Ascending aorta (tissue), 2 donors: ENCODE results near the gene CALML3. TPM values are rescaled to one million over a fixed set of nuclear protein-coding genes. Genes with fewer than 3 reads are reported as not detected.

Experiments
- DNase-seq, 2 donors: peaks; one replicate each; pipeline ENCODE4 v3.0.0-alpha.2; 2019; ENCODE audit warnings: low spot score in 2 of 2
- H3K27ac ChIP-seq, 2 donors: fragments of 200-600 bp; sonication (generic); one replicate each; pipeline ENCODE4 v1.5.1; 2016 to 2017; ENCODE audit warnings: mild to moderate bottlenecking in 1 of 2
- H3K27me3 ChIP-seq: fragments of 200-600 bp; sonication (generic); one replicate; pipeline ENCODE4 v1.5.1; 2017
- H3K36me3 ChIP-seq, 2 donors: fragments of 200-600 bp; sonication (generic); one replicate each; pipeline ENCODE4 v1.5.1; 2016
- H3K4me1 ChIP-seq, 2 donors: fragments of 200-600 bp; sonication (generic); one replicate each; pipeline ENCODE4 v1.5.1; 2016 to 2017; ENCODE audit warnings: mild to moderate bottlenecking in 1 of 2
- H3K4me3 ChIP-seq, 2 donors: fragments of 200-600 bp; sonication (generic); one replicate each; pipeline ENCODE4 v1.5.1; 2016 to 2017; ENCODE audit warnings: mild to moderate bottlenecking in 1 of 2
- H3K9me3 ChIP-seq, 2 donors: fragments of 200-600 bp; sonication (generic); one replicate each; pipeline ENCODE4 v1.5.1; 2016
- intact Hi-C: fragments of 100-400 bp; cut with DNase I; formaldehyde crosslinking; loops from one replicate; pipeline ENCODE4 v1.15.1; 2023
- total RNA-seq: library from RNA; depleted of rRNA; stranded (reverse); fragments of >200 nt; gene quantifications from one replicate; pipeline ENCODE4 v1.1.0, GENCODE V29; 2016
- TF ChIP-seq, protein P1 (sequence below), 3 experiments: fragments of 200-600 bp in 2 of 3; fragments of 450-650 bp in 1 of 3; sonication (generic) in 2 of 3; IDR thresholded peaks; one replicate each; pipeline ENCODE4 v1.5.1; 2016 to 2019; ENCODE audit warnings: antibody characterized with exemption in 3 of 3, mild to moderate bottlenecking in 1 of 3, moderate library complexity in 1 of 3

CALML3 gene
- total RNA-seq, 1 donor from 2014 or later, result not detected

DNA sequence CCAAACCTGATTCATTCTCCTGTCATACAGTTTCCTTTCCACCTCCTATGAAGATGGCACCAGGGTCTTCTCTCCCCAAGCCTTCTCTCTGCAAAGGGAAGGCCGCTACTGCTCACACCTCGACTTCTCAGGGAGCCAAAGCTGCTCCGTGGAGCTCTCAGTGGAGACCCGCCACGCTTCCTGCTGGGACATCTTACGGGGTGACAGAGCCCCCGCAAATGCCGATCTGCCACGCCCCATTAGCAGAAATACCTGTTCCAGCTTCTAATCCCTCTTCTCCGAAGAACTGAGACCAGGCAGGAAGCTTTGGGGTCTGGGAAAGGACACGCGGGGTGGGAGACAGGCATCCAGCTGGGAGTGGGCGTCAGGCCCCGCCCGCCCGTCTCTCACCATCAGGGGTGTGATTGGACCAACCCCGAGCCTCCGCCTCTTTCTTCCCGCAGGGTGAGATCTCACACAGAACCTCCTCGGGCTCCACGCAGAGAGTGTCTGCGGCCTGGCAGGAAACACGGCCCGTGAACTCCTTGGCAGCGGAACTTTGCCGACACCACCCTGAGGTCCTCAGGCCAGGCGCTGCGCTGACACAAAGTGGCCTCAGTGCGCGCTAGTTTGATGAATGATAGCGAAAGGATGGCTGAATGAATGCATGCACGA, 13.4 kb upstream of the CALML3 start:
- H3K9me3 ChIP-seq, result no peaks in the 10 kb centered on the region
- no peak overlapping the region for H3K4me3 ChIP-seq
- no peak for DNase-seq
- H3K27me3 ChIP-seq, result no peaks in the 10 kb centered on the region
- TF ChIP-seq, protein P1, sequence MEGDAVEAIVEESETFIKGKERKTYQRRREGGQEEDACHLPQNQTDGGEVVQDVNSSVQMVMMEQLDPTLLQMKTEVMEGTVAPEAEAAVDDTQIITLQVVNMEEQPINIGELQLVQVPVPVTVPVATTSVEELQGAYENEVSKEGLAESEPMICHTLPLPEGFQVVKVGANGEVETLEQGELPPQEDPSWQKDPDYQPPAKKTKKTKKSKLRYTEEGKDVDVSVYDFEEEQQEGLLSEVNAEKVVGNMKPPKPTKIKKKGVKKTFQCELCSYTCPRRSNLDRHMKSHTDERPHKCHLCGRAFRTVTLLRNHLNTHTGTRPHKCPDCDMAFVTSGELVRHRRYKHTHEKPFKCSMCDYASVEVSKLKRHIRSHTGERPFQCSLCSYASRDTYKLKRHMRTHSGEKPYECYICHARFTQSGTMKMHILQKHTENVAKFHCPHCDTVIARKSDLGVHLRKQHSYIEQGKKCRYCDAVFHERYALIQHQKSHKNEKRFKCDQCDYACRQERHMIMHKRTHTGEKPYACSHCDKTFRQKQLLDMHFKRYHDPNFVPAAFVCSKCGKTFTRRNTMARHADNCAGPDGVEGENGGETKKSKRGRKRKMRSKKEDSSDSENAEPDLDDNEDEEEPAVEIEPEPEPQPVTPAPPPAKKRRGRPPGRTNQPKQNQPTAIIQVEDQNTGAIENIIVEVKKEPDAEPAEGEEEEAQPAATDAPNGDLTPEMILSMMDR (IDR thresholded peaks at IDR 0.05), result no peak
- H3K4me1 ChIP-seq, result no peaks in the 10 kb centered on the region
- intact Hi-C loops, result no loop called here
- H3K27ac ChIP-seq, result no peak overlapping the region
- H3K36me3 ChIP-seq, result no peaks in the 10 kb centered on the region

GRCh38 chr10:5511885-5512280, 12.9 kb upstream of the CALML3 start:
- Histone ChIP-seq H3K4me1 (no peaks in the 10 kb centered on the region), H3K9me3 (no peaks in the 10 kb centered on the region), H3K27me3 (no peaks in the 10 kb centered on the region), H3K4me3 (no peak overlapping the region), H3K27ac (no peak overlapping the region), H3K36me3 (no peaks in the 10 kb centered on the region)
- no peak for DNase-seq
- intact Hi-C loops, result no loop called here
- TF ChIP-seq, protein P1 (IDR thresholded peaks at IDR 0.05), result no peak

DNA sequence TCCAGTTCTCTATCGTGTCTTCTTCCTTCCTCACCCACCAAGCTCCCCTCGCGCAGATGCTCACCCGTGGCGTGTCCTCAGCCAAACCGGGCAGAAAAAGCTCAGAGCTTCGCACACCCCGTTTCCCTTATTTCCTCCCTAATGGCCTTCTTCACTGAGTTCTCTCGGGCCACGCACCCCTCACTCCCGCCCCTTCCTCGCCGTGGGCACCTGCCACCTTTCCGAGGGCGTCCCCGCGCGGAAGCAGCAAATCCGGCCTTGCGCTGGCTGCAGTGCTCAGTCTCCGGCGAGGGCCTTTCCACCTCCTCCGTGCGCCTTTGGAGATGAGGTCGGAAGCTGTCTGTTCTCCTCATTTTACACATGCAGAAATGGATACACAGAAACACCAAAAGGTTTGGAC, 12.4 kb upstream of the CALML3 start:
- H3K4me3 ChIP-seq, result no peak overlapping the region
- intact Hi-C loops, result no loop called here
- DNase-seq, result no peak

GRCh38 chr10:5512881-5513612, 11.7 kb upstream of the CALML3 start:
- no peaks in the 10 kb centered on the region for H3K4me1 ChIP-seq
- no peak overlapping the region for H3K4me3 ChIP-seq
- no peaks in the 10 kb centered on the region for H3K9me3 ChIP-seq
- H3K27ac ChIP-seq, result no peak overlapping the region
- H3K27me3 ChIP-seq, result no peaks in the 10 kb centered on the region
- no peak for DNase-seq
- H3K36me3 ChIP-seq, result no peaks in the 10 kb centered on the region
- TF ChIP-seq, protein P1 (IDR thresholded peaks at IDR 0.05), result no peak
- intact Hi-C loops, result no loop called here

More for the DNA sequence above, 12.4 kb upstream of the CALML3 start:
- TF ChIP-seq, protein P1 (IDR thresholded peaks at IDR 0.05), result no peak
- Histone ChIP-seq H3K9me3 (no peaks in the 10 kb centered on the region), H3K27me3 (no peaks in the 10 kb centered on the region), H3K4me1 (no peaks in the 10 kb centered on the region), H3K36me3 (no peaks in the 10 kb centered on the region), H3K27ac (no peak overlapping the region)

DNA sequence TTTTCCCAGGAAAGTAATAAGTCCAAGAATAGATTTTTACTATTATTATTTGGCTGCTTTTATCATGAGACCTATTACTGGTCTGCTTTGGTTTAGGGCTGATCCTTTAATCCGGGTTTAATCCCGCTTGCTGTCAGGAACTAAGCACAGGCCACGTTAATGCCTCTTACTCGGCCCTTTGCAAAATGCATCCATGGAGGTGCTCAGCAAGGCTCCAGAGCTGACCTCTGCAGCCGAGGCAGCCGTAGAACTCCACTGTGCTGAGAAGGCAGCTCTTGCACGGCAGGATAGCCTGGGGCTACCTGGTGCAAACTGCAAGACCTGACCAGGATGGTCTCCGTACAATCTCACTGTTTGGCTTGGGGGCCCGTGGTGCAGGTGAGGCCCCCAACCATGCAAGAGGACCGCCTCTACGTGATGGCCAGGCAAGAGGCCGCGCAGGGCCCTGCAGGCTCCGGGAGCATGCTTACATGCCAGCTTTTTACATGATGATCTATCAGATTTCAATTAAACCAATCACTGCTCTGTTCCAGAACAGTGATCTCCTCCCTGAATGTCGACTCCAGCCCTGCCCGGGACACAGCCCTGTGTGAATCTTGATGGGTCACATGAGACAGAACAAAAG, 10.4 kb upstream of the CALML3 start:
- intact Hi-C loops, result no loop called here
- Histone ChIP-seq H3K9me3 (no peaks in the 10 kb centered on the region), H3K4me1 (no peaks in the 10 kb centered on the region), H3K27me3 (no peaks in the 10 kb centered on the region), H3K4me3 (no peak overlapping the region), H3K27ac (no peak overlapping the region), H3K36me3 (no peaks in the 10 kb centered on the region)
- TF ChIP-seq, protein P1 (IDR thresholded peaks at IDR 0.05), result no peak
- DNase-seq, result no peak
